Measurements from ENCODE around the gene ZNF644.

GRCh38 chr1:91053630-91054029 is 31.8 kb upstream of the ZNF644 start:
- no peak for TF ChIP-seq CTCF (IDR thresholded peaks at IDR 0.05 in 2 of 3, conservative IDR thresholded peaks at IDR 0.05 in 1 of 3; ENCODE audit: borderline replicate concordance in 1 of 3, insufficient read depth in 1 of 3, low read depth in 2 of 3, low read length in 2 of 3)
- TF ChIP-seq SP1 (IDR thresholded peaks at IDR 0.05; ENCODE audit: low read depth), result no peak
- no peak for TF ChIP-seq EZH2 (IDR thresholded peaks at IDR 0.05)
- TF ChIP-seq POLR2AphosphoS5 (IDR thresholded peaks at IDR 0.05; ENCODE audit: low read depth, low read length), result no peak
- no peak for TF ChIP-seq POLR2A (IDR thresholded peaks at IDR 0.05; ENCODE audit: borderline replicate concordance, extremely low read depth, insufficient read depth, insufficient read length)
